GM18520 (cell line): ENCODE results near the gene TTC19.
"Not testable (repeated sequence)": the region's sequence is repeated elsewhere in the genome, so short reads cannot be mapped to it uniquely, and the experiment has no call there.

ENCODE experiments used
- ATAC-seq: cut with Tn5 transposase; IDR thresholded peaks from one replicate; pipeline ENCODE4 v1.9.1; 2021; ENCODE audit not compliant: unreplicated experiment

TTC19 gene

GRCh38 chr17:16027708-16028584 lies 28.3 kb downstream of the TTC19 start:
- peak; percentile 79 for ATAC-seq

- ATAC-seq, result no peak
Measured at GRCh38 chr17:16033729-16034349, 34.2 kb downstream of the TTC19 start.

- no peak for ATAC-seq
Measured at GRCh38 chr17:16036261-16036660, 36.6 kb downstream of the TTC19 start.

GRCh38 chr17:16037636-16038035 lies 38.0 kb downstream of the TTC19 start:
- ATAC-seq, result no peak

GRCh38 chr17:16040710-16041251 lies 41.2 kb downstream of the TTC19 start:
- ATAC-seq, result no peak

- no peak for ATAC-seq
Measured at GRCh38 chr17:16044487-16044886, 44.9 kb downstream of the TTC19 start.

- no peak for ATAC-seq
Measured at GRCh38 chr17:16046966-16047365, 47.3 kb downstream of the TTC19 start.

- no peak for ATAC-seq
Measured at GRCh38 chr17:16048811-16049449, 49.3 kb downstream of the TTC19 start.

GRCh38 chr17:16050844-16051243 lies 51.2 kb downstream of the TTC19 start:
- ATAC-seq, result no peak

- no peak for ATAC-seq
Measured at GRCh38 chr17:16052486-16052885, 52.9 kb downstream of the TTC19 start.

GRCh38 chr17:16055139-16055538 lies 55.5 kb downstream of the TTC19 start:
- ATAC-seq, result not testable (repeated sequence)

- ATAC-seq, result no peak
Measured at GRCh38 chr17:16061631-16062030, 62.0 kb downstream of the TTC19 start.

GRCh38 chr17:16066125-16066524 lies 66.5 kb downstream of the TTC19 start:
- ATAC-seq, result no peak

- ATAC-seq, result no peak
Measured at GRCh38 chr17:16068323-16068722, 68.7 kb downstream of the TTC19 start.

GRCh38 chr17:16072031-16072430 lies 72.4 kb downstream of the TTC19 start:
- ATAC-seq, result no peak

- no peak for ATAC-seq
Measured at GRCh38 chr17:16073845-16074244, 74.2 kb downstream of the TTC19 start.

GRCh38 chr17:16074423-16074822 lies 74.8 kb downstream of the TTC19 start:
- no peak for ATAC-seq

- no peak for ATAC-seq
Measured at GRCh38 chr17:16075949-16076348, 76.3 kb downstream of the TTC19 start.
